Activated naive CD8-positive, alpha-beta T cell treated with anti-CD3 and anti-CD28 coated beads for 36 hours (primary cell): ENCODE measurements around the gene GLTPD2. TPM values are rescaled to one million over a fixed set of nuclear protein-coding genes. Genes with fewer than 3 reads are reported as not detected.
"Not testable (repeated sequence)": the region's sequence is repeated elsewhere in the genome, so short reads cannot be mapped to it uniquely, and the experiment has no call there.

Experiments used
- DNase-seq: peaks from one replicate; pipeline ENCODE4 v3.0.0; 2021
- H3K27ac Mint-ChIP-seq: one replicate; pipeline ENCODE4 v1.8.0; 2022; ENCODE audit warnings: mild to moderate bottlenecking, moderate library complexity, mixed read lengths
- H3K27me3 Mint-ChIP-seq: one replicate; pipeline ENCODE4 v1.8.0; 2022; ENCODE audit warnings: mild to moderate bottlenecking, mixed read lengths
- H3K36me3 Mint-ChIP-seq: one replicate; pipeline ENCODE4 v1.8.0; 2021; ENCODE audit warnings: mild to moderate bottlenecking, mixed read lengths
- H3K4me1 Mint-ChIP-seq: one replicate; pipeline ENCODE4 v1.8.0; 2021; ENCODE audit warnings: mixed read lengths
- H3K4me3 Mint-ChIP-seq: one replicate; pipeline ENCODE4 v1.8.0; 2022; ENCODE audit warnings: mild to moderate bottlenecking, moderate library complexity, mixed read lengths
- H3K9me3 Mint-ChIP-seq: one replicate; pipeline ENCODE4 v1.8.0; 2022; ENCODE audit warnings: mixed read lengths
- total RNA-seq, 2 experiments: library from RNA; stranded (reverse); gene quantifications; one replicate each; pipeline ENCODE4 v1.2.3, GENCODE V29; 2021

GLTPD2 gene
- total RNA-seq, 2 experiments from 2014 or later: not detected

GRCh38 chr17:4812690-4813089, 23.9 kb downstream of the GLTPD2 start:
- H3K36me3 Mint-ChIP-seq: peaks cover 5% of the 10 kb centered on the region
- H3K27me3 Mint-ChIP-seq: no peaks in the 10 kb centered on the region
- no peak for DNase-seq
- H3K9me3 Mint-ChIP-seq: no peaks in the 10 kb centered on the region
- peaks cover 2% of the 10 kb centered on the region for H3K4me1 Mint-ChIP-seq
- no peak overlapping the region for H3K4me3 Mint-ChIP-seq
- H3K27ac Mint-ChIP-seq: no peak overlapping the region

- Mint-ChIP-seq H3K27ac (no peak overlapping the region), H3K9me3 (no peaks in the 10 kb centered on the region), H3K4me1 (no peaks in the 10 kb centered on the region), H3K4me3 (no peak overlapping the region), H3K27me3 (no peaks in the 10 kb centered on the region), H3K36me3 (peaks cover 5% of the 10 kb centered on the region)
- DNase-seq: no peak
Measured at GRCh38 chr17:4815043-4815675, 26.4 kb downstream of the GLTPD2 start.

- Mint-ChIP-seq H3K27ac (no peak overlapping the region), H3K4me1 (no peaks in the 10 kb centered on the region)
- no peak for DNase-seq
Measured at GRCh38 chr17:4816826-4817225, 28.1 kb downstream of the GLTPD2 start.

DNA sequence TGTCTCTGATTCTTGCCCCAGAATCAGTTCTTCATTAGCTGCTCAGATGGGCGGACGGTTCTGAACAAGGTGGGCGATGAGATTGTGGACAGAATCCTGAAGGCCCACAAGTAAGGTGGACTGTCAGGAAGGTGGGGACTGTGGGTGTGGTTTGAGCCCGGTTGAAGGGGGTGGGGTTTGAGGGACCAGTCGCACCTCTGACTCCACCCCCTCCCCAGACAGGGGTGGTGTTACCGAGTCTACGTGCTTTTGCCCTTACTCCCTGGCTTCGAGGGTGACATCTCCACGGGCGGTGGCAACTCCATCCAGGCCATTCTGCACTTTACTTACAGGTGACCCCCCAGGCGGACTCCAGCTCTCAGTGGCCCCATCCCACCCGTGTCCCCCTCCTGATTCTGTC, 29.5 kb downstream of the GLTPD2 start:
- Mint-ChIP-seq H3K36me3 (peaks cover 5% of the 10 kb centered on the region), H3K27me3 (no peaks in the 10 kb centered on the region), H3K4me1 (no peaks in the 10 kb centered on the region), H3K27ac (no peak overlapping the region), H3K4me3 (no peak overlapping the region), H3K9me3 (no peaks in the 10 kb centered on the region)
- DNase-seq: no peak

More at GRCh38 chr17:4816826-4817225, 28.1 kb downstream of the GLTPD2 start:
- no peaks in the 10 kb centered on the region for H3K27me3 Mint-ChIP-seq
- no peak overlapping the region for H3K4me3 Mint-ChIP-seq
- H3K36me3 Mint-ChIP-seq: peaks cover 5% of the 10 kb centered on the region
- H3K9me3 Mint-ChIP-seq: no peaks in the 10 kb centered on the region

DNA sequence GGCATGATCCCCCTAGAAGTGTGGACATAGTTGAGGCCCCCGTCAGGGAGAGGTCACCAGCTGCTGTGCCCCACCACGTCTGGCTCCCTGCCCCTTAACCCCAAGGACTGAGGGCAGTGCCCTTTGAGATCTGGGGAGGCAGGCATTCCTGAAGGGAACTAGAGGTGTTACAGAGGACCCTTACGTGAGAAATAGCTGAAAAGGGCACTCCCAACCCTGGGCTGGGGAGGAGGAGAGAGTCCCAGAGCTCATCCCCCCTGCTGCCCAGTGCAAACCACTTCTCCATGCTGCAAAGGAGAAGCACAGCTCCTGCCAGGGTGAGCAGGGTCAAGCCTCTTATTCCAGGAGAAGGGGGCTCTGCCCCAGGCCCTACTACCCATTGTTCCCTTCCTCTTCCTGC, 34.1 kb downstream of the GLTPD2 start:
- Mint-ChIP-seq H3K9me3 (no peaks in the 10 kb centered on the region), H3K27me3 (no peaks in the 10 kb centered on the region), H3K4me1 (no peaks in the 10 kb centered on the region), H3K4me3 (no peak overlapping the region), H3K27ac (no peak overlapping the region), H3K36me3 (no peaks in the 10 kb centered on the region)
- no peak for DNase-seq

- Mint-ChIP-seq H3K4me3 (no peak overlapping the region), H3K9me3 (no peaks in the 10 kb centered on the region), H3K36me3 (no peaks in the 10 kb centered on the region), H3K27me3 (no peaks in the 10 kb centered on the region), H3K27ac (no peak overlapping the region), H3K4me1 (no peaks in the 10 kb centered on the region)
- DNase-seq: no peak
Measured at GRCh38 chr17:4823373-4824089, 34.8 kb downstream of the GLTPD2 start.

DNA sequence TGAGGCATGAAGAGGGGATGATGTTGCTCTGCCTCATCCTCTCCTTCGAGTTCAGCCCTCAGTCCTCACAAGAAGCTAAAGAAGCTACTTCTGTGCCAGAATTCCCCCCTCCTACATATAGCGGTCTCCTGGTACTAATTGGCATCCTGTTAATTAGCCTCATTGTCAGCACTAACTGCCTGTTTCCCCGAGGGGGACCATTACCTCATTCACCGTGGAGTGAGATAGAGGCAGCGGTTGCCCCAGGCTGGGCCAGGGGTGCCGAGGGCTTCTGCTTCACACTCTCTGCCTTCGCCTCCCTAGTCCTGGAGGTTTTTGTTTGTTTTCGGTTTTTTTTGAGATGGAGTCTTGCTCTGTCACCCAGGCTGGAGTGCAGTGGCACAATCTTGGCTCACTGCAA, 38.6 kb downstream of the GLTPD2 start:
- H3K9me3 Mint-ChIP-seq: no peaks in the 10 kb centered on the region
- peaks cover 1% of the 10 kb centered on the region for H3K4me1 Mint-ChIP-seq
- no peaks in the 10 kb centered on the region for H3K27me3 Mint-ChIP-seq
- H3K27ac Mint-ChIP-seq: no peak overlapping the region
- H3K36me3 Mint-ChIP-seq: no peaks in the 10 kb centered on the region
- H3K4me3 Mint-ChIP-seq: no peak overlapping the region
- no peak for DNase-seq

DNA sequence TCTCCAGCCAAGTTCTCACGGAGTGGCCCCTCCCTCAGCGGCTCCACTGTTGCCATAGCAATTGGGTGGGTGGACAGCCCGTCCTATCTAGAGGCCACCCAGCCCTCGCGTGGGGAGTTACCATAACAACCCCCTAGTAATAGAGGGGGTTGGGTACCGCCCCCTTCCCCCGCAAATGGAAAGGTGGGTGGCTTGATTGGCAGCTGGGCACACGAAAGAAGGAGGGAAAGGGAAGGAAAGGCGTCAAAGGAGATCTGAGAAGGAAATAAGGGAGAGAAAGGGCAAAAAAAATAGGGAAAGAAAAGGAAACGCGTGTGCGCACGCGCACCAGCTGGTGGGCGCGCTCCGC, 44.0 kb downstream of the GLTPD2 start:
- not testable (repeated sequence) for H3K9me3 Mint-ChIP-seq, H3K36me3 Mint-ChIP-seq, DNase-seq, H3K27me3 Mint-ChIP-seq
- peak overlapping the region; percentile 91 for H3K27ac Mint-ChIP-seq
- H3K4me1 Mint-ChIP-seq: peaks cover 30% of the 10 kb centered on the region
- H3K4me3 Mint-ChIP-seq: peak overlapping the region; percentile 90

DNA sequence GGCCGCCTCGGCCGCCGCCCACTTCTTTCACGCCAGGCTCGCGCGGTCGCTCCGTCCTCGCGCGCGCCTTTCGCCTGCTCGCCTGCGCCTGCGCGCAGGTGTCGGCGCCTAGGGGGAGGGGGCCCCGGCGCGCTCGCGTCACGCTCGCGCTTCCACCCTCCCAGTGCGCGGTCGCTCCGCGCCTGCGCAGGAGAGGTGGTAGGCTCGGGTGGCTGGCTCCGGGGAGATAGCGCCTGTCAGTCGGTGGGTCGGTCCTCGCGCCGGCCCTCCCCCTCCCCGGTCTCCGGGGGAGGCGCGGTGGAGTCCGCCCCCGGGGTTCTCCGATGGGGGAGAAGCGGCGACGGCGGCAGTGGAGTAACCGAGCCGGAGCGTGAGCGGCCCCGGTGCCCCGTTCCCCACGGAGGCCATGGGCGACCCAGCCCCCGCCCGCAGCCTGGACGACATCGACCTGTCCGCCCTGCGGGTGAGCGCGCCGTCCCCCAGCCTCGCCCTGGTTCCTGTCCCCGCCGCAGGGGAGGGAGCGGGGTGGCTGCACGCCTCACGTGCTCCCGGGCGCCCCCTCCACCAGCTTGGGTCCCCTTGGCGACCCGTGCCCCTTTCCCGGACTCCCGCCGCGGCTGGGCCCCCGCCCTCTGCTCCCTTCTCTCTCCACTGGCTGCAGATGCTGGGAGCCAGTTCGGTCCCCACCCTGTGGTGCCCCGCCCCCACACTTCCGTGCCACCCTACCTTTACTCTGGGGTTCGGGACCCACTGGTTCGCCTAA, 44.6 kb downstream of the GLTPD2 start, which contains the start of gene MINK1:
Gene MINK1 (plus strand): TSS at position 163 of the 763 bp plus-strand sequence. CDS start 244 bp downstream, at position 407.
- Mint-ChIP-seq H3K4me1 (peaks cover 30% of the 10 kb centered on the region), H3K4me3 (peak within 1 kb of the TSS; percentile 92), H3K36me3 (no peaks in the 10 kb centered on the region), H3K9me3 (no peaks in the 10 kb centered on the region), H3K27me3 (no peaks in the 10 kb centered on the region), H3K27ac (peak within 1 kb of the TSS; percentile 91)
- peak; percentile 92 for DNase-seq

DNA sequence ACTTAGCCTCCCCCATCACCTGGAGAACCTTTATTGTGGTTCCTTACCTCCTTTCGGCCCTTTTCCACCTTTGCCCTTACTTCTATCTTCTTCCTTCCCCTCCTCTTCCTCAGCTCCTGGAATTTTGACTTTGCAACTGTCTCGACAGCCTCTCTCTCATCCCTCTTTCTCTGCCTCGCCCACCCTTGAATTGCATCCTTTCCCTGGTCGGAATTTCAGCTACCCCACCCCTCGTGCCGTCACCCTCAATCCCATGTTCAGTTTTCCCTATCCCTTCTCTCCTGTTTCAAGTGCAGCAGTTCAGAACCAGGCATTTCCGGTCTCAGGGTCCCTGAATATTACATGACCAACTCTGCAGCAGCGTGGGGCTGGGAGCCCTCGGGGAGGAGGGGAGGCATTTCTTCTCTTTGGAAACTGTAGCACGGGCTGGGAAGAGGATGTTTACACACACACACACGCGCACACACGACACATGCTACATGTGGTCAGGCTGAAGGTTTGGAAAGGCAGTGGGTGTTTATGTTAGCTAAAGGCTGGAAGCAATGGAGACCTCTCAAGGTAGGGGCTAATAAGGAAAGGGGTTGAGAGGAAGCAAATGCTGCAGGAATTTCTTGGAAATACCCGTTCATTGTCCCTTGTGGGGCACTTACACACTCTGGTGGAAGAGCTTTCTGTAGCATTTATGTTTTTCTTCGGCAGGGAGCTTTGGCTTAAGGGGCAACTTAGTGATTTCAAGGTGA, 45.3 kb downstream of the GLTPD2 start:
- peaks cover 31% of the 10 kb centered on the region for H3K4me1 Mint-ChIP-seq
- H3K4me3 Mint-ChIP-seq: peak overlapping the region; percentile 92
- peak overlapping the region; percentile 83 for H3K27ac Mint-ChIP-seq
- H3K27me3 Mint-ChIP-seq: no peaks in the 10 kb centered on the region
- H3K9me3 Mint-ChIP-seq: no peaks in the 10 kb centered on the region
- peaks cover under 1% of the 10 kb centered on the region for H3K36me3 Mint-ChIP-seq
- no peak for DNase-seq

GRCh38 chr17:4834681-4835020, 45.9 kb downstream of the GLTPD2 start:
- H3K27ac Mint-ChIP-seq: no peak overlapping the region
- DNase-seq: no peak
- peak overlapping the region; percentile 92 for H3K4me3 Mint-ChIP-seq
- no peaks in the 10 kb centered on the region for H3K9me3 Mint-ChIP-seq
- H3K27me3 Mint-ChIP-seq: no peaks in the 10 kb centered on the region
- H3K36me3 Mint-ChIP-seq: peaks cover 3% of the 10 kb centered on the region
- H3K4me1 Mint-ChIP-seq: peaks cover 37% of the 10 kb centered on the region

GRCh38 chr17:4836221-4836620, 47.5 kb downstream of the GLTPD2 start:
- peaks cover 7% of the 10 kb centered on the region for H3K36me3 Mint-ChIP-seq
- H3K4me3 Mint-ChIP-seq: no peak overlapping the region
- H3K9me3 Mint-ChIP-seq: no peaks in the 10 kb centered on the region
- H3K4me1 Mint-ChIP-seq: peaks cover 51% of the 10 kb centered on the region
- no peaks in the 10 kb centered on the region for H3K27me3 Mint-ChIP-seq
- H3K27ac Mint-ChIP-seq: no peak overlapping the region
- no peak for DNase-seq

DNA sequence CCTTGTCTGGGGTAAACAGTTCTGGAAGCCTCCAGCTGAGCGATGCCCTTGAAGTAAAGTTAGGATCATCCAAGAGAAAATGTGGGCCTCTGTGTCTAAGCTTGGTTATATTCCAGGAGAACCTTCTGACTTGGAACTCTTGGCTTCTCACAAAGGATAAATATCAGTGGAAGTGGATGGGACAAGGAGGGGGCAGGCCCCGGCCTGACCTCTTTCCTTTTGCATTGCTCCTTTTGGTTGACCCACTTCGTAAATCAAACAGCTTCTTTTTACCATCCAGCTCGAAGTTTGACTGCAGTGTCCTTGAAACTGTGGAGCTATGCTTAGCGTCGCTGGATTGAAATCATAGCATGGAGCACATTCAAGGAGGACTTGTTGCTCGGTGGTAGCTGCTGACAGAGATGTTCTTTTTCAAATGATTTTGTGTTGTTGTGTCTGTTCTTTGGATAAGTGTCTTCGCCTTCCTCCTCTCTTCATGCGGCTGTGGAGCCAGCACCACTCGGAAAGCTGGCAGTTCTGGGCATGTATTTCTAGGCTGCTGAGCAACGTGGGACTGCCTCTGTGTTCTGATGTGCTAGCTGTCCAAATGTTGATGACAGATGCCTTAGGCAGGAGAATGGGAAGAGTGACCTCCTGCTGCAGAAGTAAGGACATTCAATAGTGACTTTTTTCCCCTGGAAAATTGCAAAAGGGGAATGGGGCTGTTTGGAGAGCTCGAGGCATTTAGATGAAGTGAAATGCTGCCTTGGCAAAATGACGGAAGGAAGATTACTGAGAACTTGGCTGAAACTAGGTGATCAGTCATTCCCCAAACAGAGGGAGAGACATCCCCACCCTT, 48.9 kb downstream of the GLTPD2 start:
- peaks cover 58% of the 10 kb centered on the region for H3K4me1 Mint-ChIP-seq

DNA sequence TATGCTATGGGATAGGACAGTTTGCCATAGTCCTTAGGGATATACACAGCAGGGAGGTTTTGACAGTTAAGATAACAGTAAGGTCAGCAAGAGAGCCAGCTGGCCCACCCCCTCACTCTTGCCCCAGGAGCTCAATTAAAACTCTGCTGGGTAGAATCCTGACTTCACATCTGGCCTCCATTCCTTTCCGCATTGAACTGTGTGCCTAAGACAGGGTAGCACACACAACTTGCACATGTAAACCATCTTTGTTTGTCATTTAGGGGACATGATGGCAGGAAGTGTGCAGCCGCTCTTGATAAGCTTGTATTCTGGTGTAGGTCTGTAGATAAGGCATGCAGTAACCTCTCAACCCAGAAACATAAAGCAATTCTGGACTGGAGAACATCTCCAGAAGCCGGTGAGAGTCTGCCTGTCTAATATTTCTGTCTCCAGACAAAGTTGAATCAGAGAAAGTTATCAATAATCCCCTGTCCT, 49.6 kb downstream of the GLTPD2 start:
- no peak overlapping the region for H3K27ac Mint-ChIP-seq
- peaks cover 59% of the 10 kb centered on the region for H3K4me1 Mint-ChIP-seq
- no peaks in the 10 kb centered on the region for H3K27me3 Mint-ChIP-seq
- H3K9me3 Mint-ChIP-seq: no peaks in the 10 kb centered on the region
- no peak overlapping the region for H3K4me3 Mint-ChIP-seq
- no peak for DNase-seq
- H3K36me3 Mint-ChIP-seq: peaks cover 7% of the 10 kb centered on the region

More for the DNA sequence above, 48.9 kb downstream of the GLTPD2 start:
- H3K9me3 Mint-ChIP-seq: no peaks in the 10 kb centered on the region
- no peaks in the 10 kb centered on the region for H3K27me3 Mint-ChIP-seq
- DNase-seq: no peak
- H3K36me3 Mint-ChIP-seq: peaks cover 7% of the 10 kb centered on the region
- no peak overlapping the region for H3K27ac Mint-ChIP-seq
- no peak overlapping the region for H3K4me3 Mint-ChIP-seq
